COR-L47 (cell line): ENCODE measurements around the gene RND1.
"Not testable (repeated sequence)": the region's sequence is repeated elsewhere in the genome, so short reads cannot be mapped to it uniquely, and the experiment has no call there.

Source experiments
- DNase-seq: peaks from one replicate; lab custom pipeline; 2025; lab: John Stamatoyannopoulos, UW

RND1 gene

DNA sequence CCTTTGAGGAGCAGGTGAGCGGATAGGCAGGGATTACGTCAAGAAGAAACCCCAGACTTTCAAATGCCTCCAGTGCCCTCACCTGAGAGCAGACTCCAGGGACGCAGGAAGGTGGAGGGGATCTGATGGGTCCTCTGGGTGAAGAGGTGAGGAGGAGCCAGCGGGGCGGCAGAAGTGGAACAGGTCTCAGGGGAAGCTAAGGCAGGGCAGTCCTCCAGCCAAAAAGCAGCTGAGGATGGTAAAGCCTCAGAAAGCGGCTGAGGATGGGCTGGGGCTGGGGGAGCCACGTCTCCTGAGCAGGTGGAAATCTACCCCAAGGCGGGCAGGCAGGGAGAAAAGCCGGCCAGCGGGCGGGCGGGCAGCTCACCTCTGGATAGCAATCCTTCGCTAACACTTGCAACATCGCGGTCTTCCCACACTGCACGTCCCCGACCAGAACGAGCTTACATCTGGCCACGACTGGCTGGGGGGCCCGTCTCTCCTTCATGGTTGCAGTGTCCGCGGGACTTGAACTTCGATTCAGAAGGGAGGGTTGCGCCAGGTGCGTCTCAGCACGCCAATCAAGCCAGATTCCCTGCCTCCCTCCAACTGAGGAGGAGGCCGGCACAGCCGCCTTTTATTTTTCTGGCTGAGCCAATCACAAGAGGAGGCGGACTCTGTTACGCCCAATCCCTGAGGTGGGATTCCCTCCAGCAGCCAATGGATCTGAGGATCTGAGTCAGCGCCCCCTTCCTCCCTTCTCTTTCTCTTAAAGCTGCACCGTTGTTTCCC is at the start of gene RND1:
TSS of gene RND1 (minus strand) at position 590 of the 771 bp plus-strand sequence. CDS start at position 487, 103 bp downstream.
- DNase-seq = peak; percentile 95

GRCh38 chr12:48910196-48910595 is 44.5 kb upstream of the RND1 start:
- DNase-seq = no peak

DNA sequence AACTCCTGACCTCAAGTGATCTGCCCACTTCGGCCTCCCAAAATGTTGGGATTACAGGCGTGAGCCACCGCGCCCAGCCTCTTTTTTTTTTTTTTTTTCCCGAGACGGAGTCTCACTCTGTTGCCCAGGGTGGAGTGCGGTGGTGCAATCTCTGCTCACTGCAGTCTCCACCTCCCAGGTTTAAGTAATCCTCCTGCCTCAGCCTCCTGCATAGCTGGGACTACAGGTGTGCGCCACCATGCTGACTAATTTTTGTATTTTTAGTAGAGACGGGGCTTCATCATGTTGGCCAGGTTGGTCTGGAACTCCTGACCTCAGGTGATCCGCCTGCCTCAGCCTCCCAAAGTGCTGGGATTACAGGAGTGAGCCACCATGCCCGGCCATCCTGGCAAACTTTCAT is 44.0 kb upstream of the RND1 start:
- not testable (repeated sequence) for DNase-seq

GRCh38 chr12:48907245-48907644 is 41.6 kb upstream of the RND1 start:
- no peak for DNase-seq

- peak; percentile 85 for DNase-seq
Observed at GRCh38 chr12:48903982-48904411, 38.3 kb upstream of the RND1 start.

DNA sequence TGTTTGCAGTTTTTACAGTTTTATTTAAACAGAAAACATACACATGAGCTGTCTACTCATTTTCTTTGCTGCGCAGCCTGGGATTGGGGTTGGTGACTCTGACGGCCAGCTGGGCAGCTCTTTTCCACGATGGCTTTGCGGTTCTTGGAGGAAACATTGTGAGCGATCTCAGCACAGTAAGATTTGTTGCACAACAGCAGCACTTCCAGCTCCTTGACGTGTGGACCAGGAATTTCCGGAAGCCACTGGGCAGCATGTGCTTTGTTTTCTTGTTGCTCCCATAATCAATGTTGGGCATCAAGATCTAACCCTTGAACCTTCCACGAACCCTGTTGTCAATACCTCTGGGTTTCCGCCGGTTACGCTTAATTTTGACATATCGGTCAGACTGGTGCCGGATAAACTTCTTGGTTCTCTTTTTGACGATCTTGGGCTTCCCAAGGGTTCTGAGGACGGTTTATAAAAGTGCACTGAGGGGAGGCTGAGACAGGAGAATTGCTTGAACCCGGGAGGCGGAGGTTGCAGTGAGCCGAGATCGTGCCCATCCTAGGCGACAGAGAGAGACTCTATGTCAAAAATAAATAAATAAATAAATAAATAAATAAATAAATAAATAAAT is 37.8 kb upstream of the RND1 start:
- no peak for DNase-seq

DNA sequence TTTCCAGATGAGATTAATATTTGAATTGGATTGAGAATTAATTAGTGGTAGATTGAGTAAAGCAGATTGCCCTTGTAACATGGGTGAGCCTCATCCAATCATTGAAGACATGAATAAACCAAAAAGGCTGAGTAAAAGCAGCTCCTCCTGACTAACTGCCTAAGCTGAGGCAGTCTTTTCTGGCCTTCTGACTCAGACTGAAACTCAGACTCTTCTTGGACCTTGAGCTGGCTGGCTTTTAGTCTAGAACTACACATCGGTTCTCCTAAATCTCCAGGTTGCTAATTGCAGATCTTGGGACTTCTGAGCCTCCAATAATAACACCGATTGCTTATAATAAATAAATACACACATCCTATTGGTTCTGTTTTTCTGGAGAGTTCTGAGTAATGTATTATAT is 35.6 kb upstream of the RND1 start:
- no peak for DNase-seq

DNA sequence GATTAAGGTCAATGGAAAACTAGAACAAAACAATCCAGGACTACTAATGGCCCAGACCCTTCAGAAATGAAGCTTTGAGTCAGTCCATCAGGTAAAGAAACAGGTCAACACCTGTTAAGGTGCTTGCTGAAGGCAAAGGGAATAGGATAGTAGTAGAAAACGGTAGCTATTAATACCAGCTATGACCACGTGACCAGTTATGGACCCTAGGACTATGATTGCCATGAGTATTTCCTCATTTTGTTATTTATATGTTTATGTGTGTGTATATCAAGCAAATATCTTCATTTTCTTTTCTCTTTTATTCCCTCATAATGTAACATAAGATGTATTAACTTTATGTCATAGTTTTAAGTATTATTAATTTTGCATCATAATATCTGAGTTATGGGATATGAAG is 34.0 kb upstream of the RND1 start:
- no peak for DNase-seq

- no peak for DNase-seq
Observed at GRCh38 chr12:48894271-48894670, 28.6 kb upstream of the RND1 start.

DNA sequence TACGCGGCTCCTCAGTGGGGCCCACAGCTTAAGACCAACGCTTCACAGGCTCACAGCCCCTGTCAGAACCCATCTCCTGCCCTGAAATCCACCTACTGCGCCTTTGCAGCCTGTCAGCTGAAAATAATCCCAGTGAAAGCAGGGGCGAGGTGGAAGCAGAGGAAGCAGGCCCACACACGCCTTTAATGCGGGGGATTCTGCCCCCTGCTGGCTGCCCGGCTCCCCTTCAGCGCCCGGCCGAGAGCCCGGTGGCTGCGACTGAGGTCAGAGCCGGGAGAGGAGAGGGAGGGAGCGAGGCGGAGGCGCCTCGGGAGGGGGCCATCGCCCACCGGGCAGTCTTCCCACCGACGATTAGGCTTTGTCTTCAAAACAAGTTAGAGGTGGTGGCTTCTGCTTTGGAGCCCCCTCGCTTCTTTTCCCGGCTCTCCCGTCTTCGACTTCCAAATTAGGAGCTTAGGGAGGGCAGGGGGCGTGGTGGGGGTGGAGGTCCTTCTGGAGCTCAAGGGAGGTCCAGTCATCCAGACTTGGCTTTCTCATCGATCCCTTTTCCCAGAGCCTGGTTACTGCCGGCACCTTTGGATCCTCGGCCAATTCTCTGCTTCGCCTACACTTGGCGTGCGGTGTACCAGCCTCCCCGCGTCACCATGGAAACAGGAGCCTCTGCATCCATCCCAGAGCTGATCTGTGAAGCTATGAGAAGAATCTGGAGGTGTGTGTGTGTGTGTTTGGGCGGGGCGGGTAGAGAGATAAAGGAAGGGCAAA is 25.2 kb upstream of the RND1 start:
- peak; percentile 59 for DNase-seq

GRCh38 chr12:48889679-48890078 is 24.0 kb upstream of the RND1 start:
- DNase-seq = no peak

DNA sequence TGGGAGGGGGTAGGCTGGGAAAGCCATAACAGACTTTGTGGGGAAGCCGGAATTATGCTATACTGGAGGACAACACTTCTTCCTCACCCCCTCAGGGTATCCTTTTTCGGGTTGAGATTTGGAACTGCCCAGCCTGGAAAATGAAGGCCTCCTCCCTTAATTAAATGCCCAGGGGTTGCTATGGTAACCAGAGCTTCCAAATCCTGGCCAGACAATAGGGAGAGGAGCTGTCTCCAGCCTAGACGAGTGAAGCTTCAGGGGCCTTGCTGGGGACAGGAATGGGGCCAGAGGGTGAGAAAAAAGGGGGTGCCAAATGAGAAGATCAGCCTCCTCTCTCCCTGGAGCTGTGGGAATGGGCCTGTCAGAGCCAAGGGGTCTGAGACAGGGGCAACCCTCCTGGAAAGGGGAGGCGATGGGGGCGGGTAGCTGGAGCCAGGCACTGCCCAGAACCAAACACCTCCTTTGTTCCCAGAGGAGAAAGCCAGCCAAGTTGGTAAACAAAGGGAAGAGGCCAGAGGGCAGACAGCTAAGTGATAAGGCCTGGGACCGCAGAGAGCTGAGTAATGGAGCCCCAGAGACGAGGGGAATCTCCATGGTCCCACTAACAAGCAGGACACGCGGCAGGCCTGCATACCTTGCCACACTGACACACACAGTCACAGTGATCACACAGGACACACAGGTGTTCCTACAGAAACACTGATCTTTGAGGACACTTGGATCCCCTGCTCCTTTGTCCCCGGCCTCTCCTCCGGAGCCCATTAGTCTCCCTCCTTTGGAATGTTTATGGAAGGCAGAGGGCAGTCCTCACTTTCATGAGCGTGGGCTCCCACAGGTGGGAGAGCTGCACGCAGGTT is 17.9 kb upstream of the RND1 start:
- DNase-seq = peak; percentile 78

DNA sequence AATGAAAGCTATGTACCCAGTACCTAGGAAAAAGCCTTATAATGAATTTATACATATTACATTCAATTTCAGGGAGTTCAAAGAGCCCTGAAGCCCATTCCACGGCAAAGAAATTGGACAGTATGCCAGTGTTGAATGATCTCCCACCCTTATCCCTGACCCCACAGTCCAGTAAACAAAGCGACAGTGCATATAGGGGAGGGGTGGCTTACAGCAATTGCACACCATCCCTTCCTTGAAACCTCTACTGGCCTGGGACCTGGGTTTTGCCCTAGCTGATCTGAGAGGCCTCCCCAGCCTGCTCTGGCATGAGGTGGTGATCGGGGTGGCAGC is 17.3 kb upstream of the RND1 start:
- no peak for DNase-seq

DNA sequence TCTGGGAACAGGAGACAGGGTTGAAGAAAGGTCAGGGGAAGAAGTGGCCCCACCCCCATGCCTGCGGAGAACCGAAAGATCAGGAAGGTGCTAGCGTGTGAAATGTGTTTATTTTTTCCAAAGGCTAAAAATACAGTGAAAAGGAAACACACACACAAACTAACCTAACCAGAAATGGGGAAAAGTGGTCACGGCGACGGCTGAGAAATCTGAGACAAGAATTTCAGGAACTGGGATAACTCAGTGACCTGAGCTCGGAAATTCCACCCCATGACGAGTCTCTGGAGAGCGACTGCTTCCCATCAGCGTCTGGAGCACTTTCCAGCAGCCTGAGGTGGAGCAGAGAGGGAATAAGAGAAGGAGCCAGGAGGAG is 16.6 kb upstream of the RND1 start:
- no peak for DNase-seq

- no peak for DNase-seq
Observed at GRCh38 chr12:48881686-48882314, 16.1 kb upstream of the RND1 start.

DNA sequence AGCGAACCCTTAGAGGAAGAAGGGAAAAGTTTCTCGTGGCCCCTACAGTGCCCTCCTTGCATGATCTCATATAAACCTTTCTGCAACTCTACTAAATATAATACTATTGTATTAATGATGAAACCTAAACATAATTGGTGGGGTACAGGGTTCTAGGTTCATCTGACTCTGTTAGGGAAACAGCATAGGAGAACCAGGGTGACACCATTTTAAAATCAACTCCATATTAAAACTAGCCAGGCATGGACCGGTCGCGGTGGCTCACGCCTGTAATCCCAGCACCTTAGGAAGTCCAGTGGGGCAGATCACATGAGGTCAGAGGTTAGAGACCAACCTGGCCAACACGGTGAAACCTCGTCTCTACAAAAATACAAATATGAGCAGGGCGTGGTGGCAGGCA is 15.0 kb upstream of the RND1 start:
- DNase-seq = no peak

GRCh38 chr12:48878548-48878947 is 12.9 kb upstream of the RND1 start:
- DNase-seq = no peak

GRCh38 chr12:48875944-48876515 is 10.4 kb upstream of the RND1 start:
- no peak for DNase-seq

DNA sequence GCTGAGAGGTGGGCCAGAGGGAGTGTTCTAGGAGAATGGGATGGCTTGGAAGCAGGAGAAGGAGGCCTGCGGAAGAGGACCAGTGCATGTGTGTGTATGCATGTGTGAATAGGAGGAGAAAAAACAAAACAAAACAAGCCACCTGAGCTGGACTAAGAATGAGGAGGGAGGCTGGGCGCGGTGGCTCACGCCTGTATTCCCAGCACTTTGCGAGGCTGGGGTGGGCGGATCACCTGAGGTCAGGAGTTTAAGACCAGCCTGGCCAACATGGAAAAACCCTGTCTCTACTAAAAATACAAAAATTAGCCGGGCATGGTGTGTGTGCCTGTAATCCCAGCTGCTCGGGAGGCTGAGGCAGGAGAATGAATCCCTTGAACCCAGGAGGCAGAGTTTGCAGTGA is 7.9 kb upstream of the RND1 start:
- DNase-seq = not testable (repeated sequence)

GRCh38 chr12:48873096-48873495 is 7.4 kb upstream of the RND1 start:
- no peak for DNase-seq

DNA sequence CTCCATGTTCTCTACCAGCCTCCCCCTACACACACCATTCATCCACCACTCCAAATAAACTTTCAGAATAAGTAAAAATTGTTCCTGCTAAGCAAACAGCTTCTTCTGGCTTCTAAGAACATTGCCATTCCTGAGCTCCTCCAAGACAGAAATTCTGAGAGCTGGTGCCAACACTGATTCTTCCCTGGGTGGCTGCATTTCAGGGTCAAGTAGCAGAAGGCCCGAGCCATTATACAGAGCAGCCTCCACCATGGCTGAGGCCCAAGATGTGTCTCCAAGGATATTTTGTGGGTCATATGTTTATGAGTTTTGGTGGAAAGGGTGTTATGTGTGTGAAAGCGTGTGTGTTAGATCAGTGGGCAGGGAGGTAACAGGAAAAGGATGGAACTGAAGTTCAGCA is 3.5 kb upstream of the RND1 start:
- DNase-seq = no peak
